Neural cell (in vitro differentiated cells): Measurements from ENCODE around the gene VAT1L. TPM values are rescaled to one million over a fixed set of nuclear protein-coding genes. Genes with fewer than 3 reads are reported as not detected.
A peak's percentile ranks its signal among the peaks of the same experiment; 100 is the strongest.

Experiments
- H2AFZ ChIP-seq: fragments of 200-600, 300-800 bp; sonication (generic), shearing (Covaris generic); 2 replicates; pipeline ENCODE4 v1.6.0; 2014; ENCODE audit warnings: low read depth, mild to moderate bottlenecking, antibody characterized with exemption, low read length, moderate library complexity
- H3F3A ChIP-seq: fragments of 200-600 bp; shearing (Covaris generic); 2 replicates; pipeline ENCODE4 v1.6.1; 2016; ENCODE audit warnings: mild to moderate bottlenecking, moderate library complexity, mixed read lengths, antibody characterized with exemption, low read length; ENCODE audit not compliant: insufficient read depth, poor library complexity, severe bottlenecking
- H3K27ac ChIP-seq: fragments of 200-600, 300-800 bp; sonication (generic), shearing (Covaris generic); 2 replicates; pipeline ENCODE4 v1.5.1; 2014; ENCODE audit warnings: mild to moderate bottlenecking, low read length, moderate library complexity
- H3K27me3 ChIP-seq: fragments of 300-800, 200-600 bp; sonication (generic), shearing (Covaris generic); 2 replicates; pipeline ENCODE4 v1.6.0; 2014; ENCODE audit warnings: mild to moderate bottlenecking, low read depth, low read length, moderate library complexity; ENCODE audit not compliant: insufficient read depth
- H3K36me3 ChIP-seq: fragments of 300-800, 200-600 bp; sonication (generic), shearing (Covaris generic); 2 replicates; pipeline ENCODE4 v1.5.1; 2014; ENCODE audit warnings: mild to moderate bottlenecking, antibody characterized with exemption, low read length, moderate library complexity; ENCODE audit not compliant: insufficient read depth
- H3K4me2 ChIP-seq: fragments of 300-800, 200-600 bp; sonication (generic), shearing (Covaris generic); 2 replicates; pipeline ENCODE4 v1.6.0; 2014; ENCODE audit warnings: mild to moderate bottlenecking, low read length
- H3K4me3 ChIP-seq: fragments of 300-800, 200-600 bp; sonication (generic), shearing (Covaris generic); 2 replicates; pipeline ENCODE4 v1.5.1; 2014; ENCODE audit warnings: mild to moderate bottlenecking, low read length, moderate library complexity
- H3K79me2 ChIP-seq: fragments of 200-600 bp; shearing (Covaris generic); replicated peaks from 2 replicates; pipeline ENCODE4 v1.6.0; 2014; ENCODE audit warnings: mild to moderate bottlenecking, low read length, moderate library complexity; ENCODE audit not compliant: insufficient read depth
- H3K9ac ChIP-seq: fragments of 300-800, 200-600 bp; sonication (generic), shearing (Covaris generic); 2 replicates; pipeline ENCODE4 v1.6.1; 2016; ENCODE audit warnings: mild to moderate bottlenecking, low read length, mixed read lengths
- H3K9me2 ChIP-seq: fragments of 200-600 bp; shearing (Covaris generic); 2 replicates; pipeline ENCODE4 v1.6.1; 2016; ENCODE audit warnings: mild to moderate bottlenecking, low read length, mixed read lengths; ENCODE audit not compliant: insufficient read depth
- H3K9me3 ChIP-seq: fragments of 200-600, 300-800 bp; sonication (generic), shearing (Covaris generic); 2 replicates; pipeline ENCODE4 v1.6.1; 2016; ENCODE audit warnings: mild to moderate bottlenecking, mixed run types, low read length, moderate library complexity, mixed read lengths
- H4K20me1 ChIP-seq: fragments of 200-600 bp; shearing (Covaris generic); 2 replicates; pipeline ENCODE4 v1.6.1; 2016; ENCODE audit warnings: mild to moderate bottlenecking, mixed run types; ENCODE audit not compliant: insufficient read depth
- EP300 ChIP-seq: fragments of 450-650 bp; conservative IDR thresholded peaks from 2 replicates; pipeline ENCODE4 v1.6.1; 2014; ENCODE audit warnings: antibody characterized with exemption, mild to moderate bottlenecking, moderate library complexity; ENCODE audit not compliant: poor library complexity, severe bottlenecking
- EZH2 ChIP-seq: fragments of 200-600, 300-800 bp; shearing (Covaris generic), sonication (generic); IDR thresholded peaks from 2 replicates; pipeline ENCODE4 v1.6.1; 2014; ENCODE audit warnings: antibody characterized with exemption, low read length, borderline replicate concordance, mild to moderate bottlenecking; ENCODE audit not compliant: insufficient read depth, poor library complexity, severe bottlenecking
- MXI1 ChIP-seq: fragments of 450-650 bp; conservative IDR thresholded peaks from 2 replicates; pipeline ENCODE4 v1.6.1; 2014; ENCODE audit warnings: antibody characterized with exemption, mild to moderate bottlenecking; ENCODE audit not compliant: poor library complexity, severe bottlenecking
- POLR2AphosphoS5 ChIP-seq: IDR thresholded peaks from 2 replicates; pipeline ENCODE4 v1.6.1; 2012
- RAD21 ChIP-seq: fragments of 450-650 bp; conservative IDR thresholded peaks from 2 replicates; pipeline ENCODE4 v1.6.1; 2014; ENCODE audit warnings: antibody characterized with exemption, mild to moderate bottlenecking, moderate library complexity
- SMC3 ChIP-seq: fragments of 450-650 bp; conservative IDR thresholded peaks from 2 replicates; pipeline ENCODE4 v1.6.1; 2014; ENCODE audit warnings: antibody characterized with exemption, mild to moderate bottlenecking, moderate library complexity; ENCODE audit not compliant: poor library complexity
- TAF1 ChIP-seq: IDR thresholded peaks from 2 replicates; pipeline ENCODE4 v1.6.1; 2012; ENCODE audit warnings: low read depth
- polyA plus RNA-seq: library from polyadenylated mRNA; depleted of rRNA; stranded (reverse); fragments of >200 nt; gene quantifications from 2 replicates; pipeline ENCODE4 v1.2.3, GENCODE V29; 2014
- TF ChIP-seq, protein P1 (sequence below): fragments of 450-650 bp; IDR thresholded peaks from 2 replicates; pipeline ENCODE4 v1.5.1; 2014; ENCODE audit warnings: antibody characterized with exemption, mild to moderate bottlenecking, moderate library complexity; ENCODE audit not compliant: poor library complexity, severe bottlenecking
- TF ChIP-seq, protein P2 (sequence below): IDR thresholded peaks from 2 replicates; pipeline ENCODE4 v1.6.1; 2012; ENCODE audit warnings: borderline replicate concordance

Gene VAT1L
- polyA plus RNA-seq, 1 donor from 2014 or later = 54.5 TPM

DNA sequence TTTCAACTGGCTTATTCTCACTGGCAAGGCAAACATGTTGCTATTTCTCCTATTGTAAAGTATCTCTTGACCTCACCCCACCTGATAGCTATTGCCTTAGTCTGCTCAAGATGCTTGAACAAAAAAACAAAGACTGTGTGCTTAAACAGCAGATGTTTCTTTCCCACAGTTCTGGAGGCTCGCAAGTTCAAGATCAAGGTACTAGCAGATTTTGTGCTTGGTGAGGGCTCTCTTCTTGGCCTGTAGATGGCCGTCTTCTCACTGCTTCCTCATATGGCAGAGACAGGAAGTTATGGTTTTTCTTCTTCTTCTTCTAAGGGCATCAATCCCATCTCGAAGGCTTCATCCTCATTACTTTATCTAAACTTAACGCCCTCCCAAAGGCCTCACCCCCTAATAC lies 124.3 kb downstream of the VAT1L start:
- Histone ChIP-seq H3K9ac (no peak overlapping the region), H3K4me3 (no peak overlapping the region), H3K27me3 (no peaks in the 10 kb centered on the region), H3K9me3 (no peaks in the 10 kb centered on the region), H3K9me2 (no peaks in the 10 kb centered on the region), H4K20me1 (no peaks in the 10 kb centered on the region), H3K79me2 (no peaks in the 10 kb centered on the region), H3K36me3 (no peaks in the 10 kb centered on the region), H3K27ac (no peak overlapping the region), H3K4me2 (no peak overlapping the region), H3F3A (no peaks in the 10 kb centered on the region), H2AFZ (no peak overlapping the region)
- TF ChIP-seq SMC3 = no peak
- TF ChIP-seq RAD21 = no peak
- no peak for TF ChIP-seq MXI1
- TF ChIP-seq, protein P1, sequence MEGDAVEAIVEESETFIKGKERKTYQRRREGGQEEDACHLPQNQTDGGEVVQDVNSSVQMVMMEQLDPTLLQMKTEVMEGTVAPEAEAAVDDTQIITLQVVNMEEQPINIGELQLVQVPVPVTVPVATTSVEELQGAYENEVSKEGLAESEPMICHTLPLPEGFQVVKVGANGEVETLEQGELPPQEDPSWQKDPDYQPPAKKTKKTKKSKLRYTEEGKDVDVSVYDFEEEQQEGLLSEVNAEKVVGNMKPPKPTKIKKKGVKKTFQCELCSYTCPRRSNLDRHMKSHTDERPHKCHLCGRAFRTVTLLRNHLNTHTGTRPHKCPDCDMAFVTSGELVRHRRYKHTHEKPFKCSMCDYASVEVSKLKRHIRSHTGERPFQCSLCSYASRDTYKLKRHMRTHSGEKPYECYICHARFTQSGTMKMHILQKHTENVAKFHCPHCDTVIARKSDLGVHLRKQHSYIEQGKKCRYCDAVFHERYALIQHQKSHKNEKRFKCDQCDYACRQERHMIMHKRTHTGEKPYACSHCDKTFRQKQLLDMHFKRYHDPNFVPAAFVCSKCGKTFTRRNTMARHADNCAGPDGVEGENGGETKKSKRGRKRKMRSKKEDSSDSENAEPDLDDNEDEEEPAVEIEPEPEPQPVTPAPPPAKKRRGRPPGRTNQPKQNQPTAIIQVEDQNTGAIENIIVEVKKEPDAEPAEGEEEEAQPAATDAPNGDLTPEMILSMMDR = no peak
- TF ChIP-seq, protein P2, sequence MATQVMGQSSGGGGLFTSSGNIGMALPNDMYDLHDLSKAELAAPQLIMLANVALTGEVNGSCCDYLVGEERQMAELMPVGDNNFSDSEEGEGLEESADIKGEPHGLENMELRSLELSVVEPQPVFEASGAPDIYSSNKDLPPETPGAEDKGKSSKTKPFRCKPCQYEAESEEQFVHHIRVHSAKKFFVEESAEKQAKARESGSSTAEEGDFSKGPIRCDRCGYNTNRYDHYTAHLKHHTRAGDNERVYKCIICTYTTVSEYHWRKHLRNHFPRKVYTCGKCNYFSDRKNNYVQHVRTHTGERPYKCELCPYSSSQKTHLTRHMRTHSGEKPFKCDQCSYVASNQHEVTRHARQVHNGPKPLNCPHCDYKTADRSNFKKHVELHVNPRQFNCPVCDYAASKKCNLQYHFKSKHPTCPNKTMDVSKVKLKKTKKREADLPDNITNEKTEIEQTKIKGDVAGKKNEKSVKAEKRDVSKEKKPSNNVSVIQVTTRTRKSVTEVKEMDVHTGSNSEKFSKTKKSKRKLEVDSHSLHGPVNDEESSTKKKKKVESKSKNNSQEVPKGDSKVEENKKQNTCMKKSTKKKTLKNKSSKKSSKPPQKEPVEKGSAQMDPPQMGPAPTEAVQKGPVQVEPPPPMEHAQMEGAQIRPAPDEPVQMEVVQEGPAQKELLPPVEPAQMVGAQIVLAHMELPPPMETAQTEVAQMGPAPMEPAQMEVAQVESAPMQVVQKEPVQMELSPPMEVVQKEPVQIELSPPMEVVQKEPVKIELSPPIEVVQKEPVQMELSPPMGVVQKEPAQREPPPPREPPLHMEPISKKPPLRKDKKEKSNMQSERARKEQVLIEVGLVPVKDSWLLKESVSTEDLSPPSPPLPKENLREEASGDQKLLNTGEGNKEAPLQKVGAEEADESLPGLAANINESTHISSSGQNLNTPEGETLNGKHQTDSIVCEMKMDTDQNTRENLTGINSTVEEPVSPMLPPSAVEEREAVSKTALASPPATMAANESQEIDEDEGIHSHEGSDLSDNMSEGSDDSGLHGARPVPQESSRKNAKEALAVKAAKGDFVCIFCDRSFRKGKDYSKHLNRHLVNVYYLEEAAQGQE = no peak
- TF ChIP-seq EP300 = no peak
- no peak for TF ChIP-seq POLR2AphosphoS5
- no peak for TF ChIP-seq TAF1
- no peak for TF ChIP-seq EZH2

DNA sequence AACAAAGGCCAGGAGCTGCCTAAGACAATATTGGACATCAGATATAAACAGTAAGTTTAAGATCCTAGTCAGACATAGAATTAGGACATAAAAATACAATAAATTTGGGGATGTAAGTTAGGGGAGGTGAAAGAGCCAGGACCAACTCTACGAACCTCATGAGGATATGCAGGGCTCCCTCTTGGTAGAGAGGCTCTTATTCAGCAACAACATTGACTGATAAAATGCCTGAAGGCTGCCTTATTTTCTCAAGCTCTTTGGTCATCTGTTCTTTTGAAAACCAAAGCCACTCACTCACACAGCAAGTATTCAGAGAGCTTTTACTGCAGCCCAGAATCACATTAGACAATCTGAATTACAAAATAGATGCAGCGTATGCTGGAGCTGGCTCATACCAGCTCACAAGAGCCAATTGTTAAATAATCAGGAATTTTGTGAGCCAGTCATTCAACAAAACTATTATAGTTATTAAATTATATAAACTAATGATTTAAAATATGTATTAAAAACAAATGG lies 125.4 kb downstream of the VAT1L start:
- Histone ChIP-seq H3K9ac (no peak overlapping the region), H3K4me3 (no peak overlapping the region), H3K36me3 (no peaks in the 10 kb centered on the region), H3K27ac (peak overlapping the region; percentile 65), H3K9me2 (no peaks in the 10 kb centered on the region), H2AFZ (no peak overlapping the region), H3K79me2 (no peaks in the 10 kb centered on the region), H4K20me1 (no peaks in the 10 kb centered on the region), H3K9me3 (no peaks in the 10 kb centered on the region), H3K27me3 (no peaks in the 10 kb centered on the region), H3K4me2 (no peak overlapping the region), H3F3A (no peaks in the 10 kb centered on the region)
- TF ChIP-seq SMC3 (no peak), TAF1 (no peak)
- TF ChIP-seq, protein P2 = no peak
